LoVo (cell line): Measurements from ENCODE around the gene C2orf92.

Experiments
- DNase-seq: peaks from one replicate; pipeline ENCODE4 v3.0.0-alpha.2; 2016; ENCODE audit warnings: low spot score

Gene C2orf92

DNA sequence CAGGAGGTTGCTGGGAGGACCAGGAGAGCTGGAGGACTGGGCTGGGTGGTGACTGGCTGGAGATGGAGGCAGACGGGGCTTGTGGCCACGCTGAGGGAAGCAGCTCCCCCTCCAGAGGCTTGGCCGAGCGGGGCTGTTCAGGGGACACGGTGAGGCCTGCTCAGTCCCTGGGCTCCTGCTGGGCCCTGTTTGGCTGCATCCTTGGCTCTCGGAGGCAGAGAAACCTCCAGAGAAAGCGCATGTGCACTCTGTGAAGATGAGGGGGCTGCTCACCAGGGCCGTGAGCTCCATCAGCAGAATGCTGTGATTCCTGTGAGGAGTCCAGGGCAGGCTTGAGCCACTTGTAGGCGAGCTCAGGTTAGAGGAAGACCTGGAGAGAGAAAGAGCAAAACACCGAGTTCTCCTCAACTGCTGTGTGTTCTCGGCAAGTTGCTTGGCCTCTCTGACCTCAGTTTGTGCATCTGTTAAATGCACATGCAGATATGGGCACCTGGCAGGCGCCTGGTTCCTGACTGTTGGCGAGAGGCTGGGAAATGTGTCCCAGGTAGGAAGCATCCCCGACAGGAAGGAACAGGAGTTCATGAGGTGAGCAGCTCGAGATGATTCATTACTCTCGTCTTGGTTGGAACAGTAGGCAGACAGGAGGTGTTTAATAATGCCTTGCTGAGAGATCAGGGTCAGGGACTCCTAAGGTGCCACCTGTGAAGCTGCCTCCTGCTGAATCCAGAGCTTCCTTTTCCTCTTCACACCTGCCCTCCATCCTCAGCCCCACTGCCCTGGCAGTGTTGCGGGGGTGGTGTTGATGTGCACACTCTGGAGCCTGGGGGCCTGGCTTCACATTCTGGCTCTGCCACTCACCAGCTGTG lies 44.8 kb downstream of the C2orf92 start:
- no peak for DNase-seq

DNA sequence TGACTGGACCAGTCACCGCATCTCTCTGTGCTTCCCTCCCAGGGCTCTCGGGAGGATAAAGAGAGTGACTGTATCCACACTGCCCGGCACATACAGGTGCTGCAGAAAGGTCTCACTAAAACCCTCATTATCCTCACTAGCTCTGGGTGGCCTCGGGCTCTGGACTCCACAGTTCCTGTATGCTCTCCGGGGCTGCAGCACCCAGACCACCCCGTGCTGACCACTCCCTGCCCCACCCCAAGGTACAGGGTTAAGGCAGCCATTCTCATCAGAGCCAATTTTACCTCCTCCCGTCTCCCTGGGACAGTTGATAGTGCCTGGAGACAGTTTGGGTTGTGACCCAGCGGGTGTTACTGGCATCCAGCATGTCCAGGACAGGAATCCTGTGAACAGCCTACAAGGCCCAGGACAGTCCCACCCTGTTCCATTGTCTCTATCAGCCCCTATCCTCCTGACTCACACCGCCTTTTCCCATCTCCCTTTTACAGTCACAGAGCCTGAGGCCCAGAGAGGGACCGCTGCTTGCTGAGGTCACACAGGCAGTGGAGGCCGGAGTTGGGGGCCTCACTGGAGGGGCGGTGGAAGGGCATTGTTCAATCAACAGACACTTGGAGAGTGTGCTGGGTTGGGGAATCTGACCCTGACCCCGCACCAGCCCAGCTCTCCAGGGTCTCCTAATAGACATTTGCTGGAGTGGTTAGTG lies 45.6 kb downstream of the C2orf92 start:
- DNase-seq, result no peak

DNA sequence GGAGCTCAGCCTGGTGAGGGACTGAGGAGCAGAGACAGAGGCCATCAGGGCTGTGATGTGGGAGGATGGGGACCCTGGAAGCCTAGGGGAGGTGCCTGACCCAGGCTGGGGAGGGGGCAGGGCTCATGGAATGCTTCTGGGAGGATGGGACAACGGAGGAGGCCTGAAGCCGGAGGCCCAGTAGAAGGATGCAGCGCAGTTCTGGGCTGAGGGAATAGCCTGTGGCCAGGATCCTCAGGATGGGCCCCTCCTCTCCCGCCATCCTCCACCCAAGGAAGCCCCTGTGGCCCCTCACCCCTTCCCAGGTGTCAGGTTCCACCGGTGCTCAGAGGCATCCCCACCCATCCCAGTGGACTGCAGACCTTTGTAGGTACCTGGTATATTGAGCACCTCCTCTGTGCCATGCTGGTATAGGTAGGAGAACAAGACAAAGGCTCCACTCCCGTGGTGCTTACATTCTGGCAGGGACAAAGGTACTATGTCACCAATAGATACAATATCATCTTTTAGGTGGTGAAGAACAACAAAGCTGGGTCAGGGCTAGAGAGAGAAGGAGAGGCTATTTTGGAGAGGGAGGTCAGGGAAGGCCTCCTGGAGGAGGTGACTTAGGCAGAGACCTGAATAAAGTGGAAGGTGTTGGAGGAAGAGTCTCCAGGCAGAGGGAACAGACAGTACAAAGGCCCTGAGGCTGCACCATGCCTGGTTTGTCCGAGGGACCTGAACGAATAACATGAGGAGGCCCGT lies 46.6 kb downstream of the C2orf92 start:
- no peak for DNase-seq

DNA sequence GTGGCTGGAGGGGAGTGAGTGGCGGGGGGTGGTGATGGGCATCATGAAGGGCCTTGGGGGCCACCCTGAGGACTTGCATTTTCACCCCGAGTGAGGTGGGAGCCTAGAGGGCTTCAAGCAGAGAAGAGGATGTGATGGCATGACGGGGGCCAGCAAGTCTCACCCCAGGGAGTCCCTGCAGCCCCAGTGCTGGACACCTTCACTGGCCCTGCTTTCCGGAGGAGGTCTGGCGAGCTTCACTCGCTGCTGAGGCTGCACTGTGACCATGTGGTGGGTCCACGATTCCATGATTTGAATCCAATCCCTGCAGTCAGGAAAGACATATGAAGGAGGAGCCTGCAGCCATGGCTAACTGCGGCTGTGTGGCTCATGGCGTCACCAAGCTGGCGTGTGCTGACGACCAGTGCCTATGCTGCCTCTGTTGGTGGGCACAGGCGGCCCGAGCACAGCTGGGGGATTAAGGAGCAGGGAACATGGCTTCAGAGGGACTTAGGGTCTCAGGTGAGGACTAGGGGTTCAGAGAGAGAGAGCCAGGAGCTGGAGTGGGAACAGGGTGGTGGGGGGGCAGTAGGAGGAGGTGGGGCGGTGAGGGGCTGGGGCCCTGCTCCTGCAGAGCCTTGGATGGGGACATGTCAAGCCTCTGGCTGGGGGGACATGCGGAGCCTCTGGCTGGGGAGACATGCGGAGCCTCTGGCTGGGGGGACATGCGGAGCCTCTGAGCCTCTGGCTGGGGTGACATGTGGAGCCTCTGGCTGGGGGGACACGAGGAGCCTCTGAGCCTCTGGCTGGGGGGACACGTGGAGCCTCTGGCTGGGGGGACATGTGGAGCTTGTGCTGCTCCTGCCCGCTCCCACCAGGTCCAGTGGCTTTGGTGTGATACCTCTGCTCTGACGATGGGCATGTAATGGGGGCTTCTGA lies 47.4 kb downstream of the C2orf92 start:
- no peak for DNase-seq

DNA sequence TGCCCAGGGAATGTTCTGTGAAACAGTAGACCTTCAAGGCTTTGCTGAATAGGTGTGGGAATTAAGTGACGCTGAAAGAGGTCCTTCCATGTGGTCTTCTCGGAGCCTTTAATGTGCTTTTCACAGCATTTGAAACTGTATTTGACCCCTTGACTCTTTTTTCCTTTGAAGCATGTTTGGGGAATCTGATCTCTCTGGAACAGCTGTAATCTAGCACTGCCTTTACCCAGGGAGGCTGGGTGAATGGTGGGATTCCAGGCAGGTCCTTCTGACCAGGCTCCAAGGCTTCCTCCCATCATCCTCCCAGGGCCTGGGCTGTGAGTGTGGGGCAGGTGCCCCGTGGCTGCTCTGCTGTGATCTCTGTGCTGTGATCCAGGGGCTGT lies 48.1 kb downstream of the C2orf92 start:
- DNase-seq, result no peak

DNA sequence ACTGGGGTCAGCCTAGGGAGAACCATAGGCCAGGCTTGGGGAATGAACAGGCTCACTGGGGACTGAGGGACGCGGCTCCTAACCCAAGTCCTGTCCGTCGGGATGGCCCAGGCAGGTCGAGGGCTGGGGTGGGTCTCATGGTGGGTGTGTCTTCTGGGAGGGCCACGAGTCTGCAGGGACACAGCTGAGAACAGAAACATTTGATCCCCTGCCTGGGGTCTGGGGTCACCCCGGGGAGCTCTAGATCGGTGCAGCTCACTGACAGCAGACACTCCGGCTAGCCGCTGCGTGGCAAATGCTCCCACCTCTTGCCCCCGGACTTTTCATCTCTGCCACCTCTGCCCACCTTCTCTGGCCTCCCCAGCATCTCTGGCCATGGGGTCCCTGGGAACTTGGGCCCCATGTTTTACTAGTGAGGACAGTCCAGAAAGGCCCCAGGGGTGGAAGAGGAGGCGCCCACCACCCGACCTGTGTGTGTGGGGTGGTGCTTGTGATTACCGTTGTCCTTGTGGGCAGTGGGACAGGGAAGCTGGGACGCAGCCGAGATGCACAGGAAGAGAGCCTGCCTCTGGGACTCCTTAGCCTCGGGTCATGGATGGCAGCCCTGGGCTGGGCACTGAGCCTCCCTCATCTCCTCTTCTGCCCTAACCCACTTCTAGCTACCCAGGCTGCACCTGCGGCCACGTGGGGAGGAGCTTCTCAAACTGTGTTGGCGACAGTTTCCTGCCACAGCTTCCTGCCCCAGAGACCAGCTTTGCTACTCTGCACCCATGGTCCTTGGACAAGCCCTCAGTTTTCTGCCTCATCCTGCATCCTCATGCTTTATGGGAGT lies 48.8 kb downstream of the C2orf92 start:
- no peak for DNase-seq

DNA sequence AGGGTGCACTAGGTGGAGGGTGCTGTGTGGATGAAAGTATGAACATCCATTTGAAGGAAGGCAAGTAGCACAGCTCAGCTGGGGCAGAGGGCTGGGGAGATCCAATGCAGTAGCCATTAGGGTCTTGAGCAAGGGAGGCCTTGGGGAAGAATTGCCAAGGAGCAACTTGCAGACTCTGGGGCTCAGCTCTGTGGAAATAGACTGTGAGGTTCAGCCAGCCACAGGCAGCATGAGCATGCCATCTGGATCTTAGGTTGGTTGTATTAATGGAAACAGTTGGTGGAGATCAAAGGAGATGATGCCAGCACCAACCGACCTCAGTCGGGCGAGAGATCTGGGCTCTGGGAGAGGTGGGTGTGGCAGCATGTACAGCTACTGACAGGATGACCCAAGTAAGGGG lies 49.4 kb downstream of the C2orf92 start:
- no peak for DNase-seq

DNA sequence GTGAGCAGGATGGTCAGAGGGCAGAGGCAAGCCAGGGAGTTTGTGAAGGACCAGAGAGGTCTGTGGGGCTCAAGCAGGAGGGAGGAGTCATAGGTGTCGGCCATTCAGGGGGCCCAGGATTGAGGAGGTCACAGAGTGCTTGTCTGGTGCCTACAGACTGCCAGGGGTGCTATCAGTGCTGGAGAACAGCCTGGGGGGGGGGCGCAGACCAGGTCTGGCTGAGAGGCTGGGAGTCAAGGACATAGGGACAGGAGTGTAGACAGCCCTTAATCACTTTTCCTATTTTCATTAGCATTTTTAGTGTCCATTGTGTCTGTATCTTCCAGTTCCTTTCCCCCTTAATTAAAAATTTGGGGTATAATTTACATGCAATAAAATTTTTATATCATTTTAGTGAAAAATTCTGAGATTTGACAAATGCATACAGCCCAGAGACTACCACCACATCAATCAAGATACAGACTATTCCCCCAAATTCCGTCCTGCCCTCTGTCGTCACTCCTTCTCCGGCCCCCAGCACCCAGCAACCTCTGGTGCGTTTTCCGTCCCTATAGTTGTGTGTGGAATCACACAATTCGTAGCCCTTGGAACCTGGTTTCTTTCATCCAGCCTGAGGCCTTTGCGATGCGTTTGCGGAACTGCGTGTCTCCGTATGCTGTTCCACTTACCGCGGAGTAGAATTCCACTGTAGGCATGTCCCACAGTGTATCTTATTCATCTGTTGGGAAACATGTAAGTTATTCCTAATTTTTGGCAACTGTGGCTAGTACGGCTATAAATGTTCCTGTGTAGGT lies 50.0 kb downstream of the C2orf92 start:
- DNase-seq, result no peak

DNA sequence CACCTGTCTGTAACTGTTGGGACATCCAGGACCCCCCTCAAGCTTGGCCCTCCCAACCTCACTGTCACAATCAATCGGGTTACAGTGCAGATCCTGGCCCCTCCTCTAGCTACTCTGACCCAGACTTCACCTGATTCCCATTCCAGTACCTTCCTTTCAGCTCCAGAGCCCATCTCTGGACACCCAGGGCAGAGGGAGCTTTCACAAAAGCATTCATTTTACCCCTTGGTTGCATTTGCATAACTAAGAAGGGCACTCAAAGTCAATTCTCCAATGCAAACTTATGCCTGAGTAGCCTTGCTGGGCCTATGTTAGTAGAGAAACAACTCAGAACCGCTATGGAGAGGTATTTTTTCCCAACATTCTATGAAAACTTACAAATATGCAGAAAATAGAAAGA lies 51.2 kb downstream of the C2orf92 start:
- DNase-seq, result no peak

DNA sequence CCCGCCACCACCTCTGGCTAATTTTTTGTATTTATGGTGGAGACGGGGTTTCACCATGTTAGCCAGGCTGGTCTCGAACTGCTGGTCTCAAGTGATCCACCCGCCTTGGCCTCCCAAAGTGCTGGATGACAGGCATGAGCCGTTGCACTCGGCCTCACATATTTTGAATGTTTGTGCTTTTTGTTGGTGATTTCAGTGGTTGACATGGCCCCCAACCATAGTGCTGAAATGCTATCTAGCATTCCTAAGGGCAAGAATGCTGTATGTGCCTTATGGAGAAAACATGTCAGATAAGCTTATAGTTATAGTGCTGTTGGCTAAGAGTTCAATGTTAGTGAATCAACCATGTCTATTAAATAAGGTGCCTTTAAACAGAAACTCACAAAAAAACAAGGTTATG lies 52.7 kb downstream of the C2orf92 start:
- DNase-seq, result no peak

DNA sequence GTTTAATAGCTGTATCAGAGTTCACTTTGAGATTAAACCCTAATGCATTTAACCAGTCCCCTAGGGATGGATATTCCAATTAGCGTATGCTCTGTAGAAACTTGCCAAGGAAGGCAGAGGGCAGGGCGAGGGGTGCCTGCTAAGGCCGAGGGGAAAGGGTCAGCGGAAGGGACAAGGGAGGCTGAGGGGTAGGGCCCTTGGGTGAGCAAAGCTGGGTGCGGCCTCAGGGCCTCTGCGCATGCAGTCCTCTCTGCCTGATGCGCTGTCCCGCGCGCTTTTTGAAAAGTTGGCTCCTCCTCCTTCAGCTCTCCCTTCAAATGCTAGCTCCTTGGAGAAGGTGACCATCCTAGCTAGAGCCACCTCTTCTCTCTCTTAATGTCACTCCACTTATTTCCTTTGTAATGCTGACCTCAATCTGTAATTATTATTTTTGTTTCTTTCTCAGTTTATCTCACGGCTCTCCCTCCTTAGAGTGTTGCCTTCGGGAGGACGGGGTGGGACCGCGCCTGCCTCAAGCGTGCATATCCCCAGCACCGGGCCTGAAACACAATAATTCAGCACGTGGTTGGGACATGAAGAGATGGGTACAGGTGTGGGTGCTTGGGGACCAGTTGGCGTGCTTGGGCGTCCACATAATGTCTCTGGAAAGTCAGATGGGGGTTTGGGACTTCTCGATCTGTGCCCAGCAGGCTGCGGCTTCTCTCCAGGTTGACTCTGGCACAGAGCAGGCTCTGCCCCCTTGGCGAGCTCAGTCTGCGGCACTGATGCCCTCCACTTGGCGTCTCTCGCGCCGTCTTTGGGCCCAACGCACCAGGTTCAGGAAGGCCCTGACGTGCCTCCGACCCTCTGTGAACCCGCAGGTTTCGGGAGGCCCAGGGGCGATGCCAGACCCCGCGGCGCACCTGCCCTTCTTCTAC lies 53.9 kb downstream of the C2orf92 start:
- no peak for DNase-seq

DNA sequence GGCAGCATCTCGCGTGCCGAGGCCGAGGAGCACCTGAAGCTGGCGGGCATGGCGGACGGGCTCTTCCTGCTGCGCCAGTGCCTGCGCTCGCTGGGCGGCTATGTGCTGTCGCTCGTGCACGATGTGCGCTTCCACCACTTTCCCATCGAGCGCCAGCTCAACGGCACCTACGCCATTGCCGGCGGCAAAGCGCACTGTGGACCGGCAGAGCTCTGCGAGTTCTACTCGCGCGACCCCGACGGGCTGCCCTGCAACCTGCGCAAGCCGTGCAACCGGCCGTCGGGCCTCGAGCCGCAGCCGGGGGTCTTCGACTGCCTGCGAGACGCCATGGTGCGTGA lies 54.5 kb downstream of the C2orf92 start:
- DNase-seq, result no peak

DNA sequence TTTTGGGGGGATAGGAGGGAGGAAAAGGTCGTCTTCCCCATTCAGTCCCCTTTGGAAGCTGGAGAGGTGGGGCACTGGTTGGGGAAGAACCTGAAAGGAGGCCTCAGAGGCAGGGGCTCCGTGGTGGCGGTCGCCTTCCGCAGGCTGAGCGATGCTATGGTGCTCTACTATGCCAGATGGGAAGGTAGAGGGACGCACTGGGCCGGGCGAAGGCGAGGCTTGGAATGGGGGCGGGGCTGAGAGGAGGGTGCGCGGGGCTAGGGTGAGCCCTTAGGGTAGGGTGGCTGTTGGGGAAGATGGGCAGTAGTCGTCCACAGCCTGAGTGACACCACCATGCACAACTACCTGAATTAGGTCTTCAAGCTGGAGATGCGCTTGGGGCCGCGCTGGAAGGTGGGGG lies 55.0 kb downstream of the C2orf92 start:
- DNase-seq, result no peak

DNA sequence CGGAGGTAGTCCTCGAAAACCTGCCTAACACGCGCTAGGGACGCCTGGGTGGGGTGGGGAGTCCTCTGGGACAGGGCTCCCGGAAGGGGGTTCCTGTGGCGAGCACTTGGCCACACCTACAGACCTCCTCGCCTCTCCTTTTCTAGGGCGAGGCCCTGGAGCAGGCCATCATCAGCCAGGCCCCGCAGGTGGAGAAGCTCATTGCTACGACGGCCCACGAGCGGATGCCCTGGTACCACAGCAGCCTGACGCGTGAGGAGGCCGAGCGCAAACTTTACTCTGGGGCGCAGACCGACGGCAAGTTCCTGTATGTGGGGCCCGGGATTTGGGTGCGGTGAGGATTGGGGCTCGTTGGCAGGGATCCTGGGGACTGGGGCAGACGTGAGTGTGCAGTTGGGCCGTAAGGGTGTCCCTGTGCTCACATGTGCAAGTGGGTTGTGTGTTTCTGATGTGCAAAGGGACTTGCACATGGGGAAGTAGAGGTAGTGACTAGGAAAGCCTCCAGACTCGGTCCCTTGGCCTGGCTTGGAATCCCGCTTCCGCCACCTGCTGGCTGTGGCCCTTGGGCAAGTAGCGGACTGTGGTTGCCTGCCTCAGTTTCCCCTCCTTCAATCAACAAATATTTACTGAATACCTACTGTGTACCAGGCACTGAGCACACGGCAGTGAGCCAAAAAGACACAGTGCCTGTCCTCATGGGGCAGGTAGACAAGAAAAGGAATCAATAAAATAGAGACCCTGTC lies 55.6 kb downstream of the C2orf92 start:
- DNase-seq, result no peak

DNA sequence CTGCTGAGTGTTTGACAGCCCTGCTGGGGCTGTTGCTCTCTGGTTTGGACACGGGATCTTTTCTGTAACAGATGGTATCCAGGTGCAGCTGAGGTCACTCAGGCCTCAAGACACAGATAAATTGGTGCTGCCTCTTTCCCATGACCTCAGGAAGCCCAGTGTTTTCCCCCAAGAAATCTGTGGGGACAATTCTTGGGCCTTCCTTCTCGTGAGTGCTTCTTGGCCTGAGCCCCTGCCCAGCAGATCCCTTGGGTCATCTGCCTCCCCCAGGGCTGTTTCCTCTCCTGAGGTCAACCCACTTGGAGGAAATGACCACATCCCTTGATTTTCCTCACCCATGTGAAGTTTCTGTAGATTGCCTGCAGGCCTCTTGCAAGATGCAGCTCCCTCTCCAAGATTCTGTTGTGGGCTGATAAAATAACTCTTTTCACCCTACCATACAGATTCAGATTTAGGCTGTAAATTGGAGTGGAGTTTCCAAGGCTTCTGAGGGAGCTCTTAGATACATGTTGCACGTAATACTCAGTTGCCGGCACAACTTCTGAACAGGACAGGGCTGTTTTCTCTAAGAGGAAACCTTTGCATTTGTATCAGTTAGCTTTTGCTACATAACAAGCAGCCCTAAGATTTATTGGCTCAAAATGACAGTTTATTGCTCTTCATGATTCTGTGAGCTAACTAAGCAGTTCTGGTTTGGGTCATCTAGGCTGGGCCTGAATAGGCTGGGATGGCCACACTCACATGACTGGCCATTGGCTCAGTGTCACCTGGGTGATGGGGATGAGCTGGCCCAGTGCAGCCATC lies 57.0 kb downstream of the C2orf92 start:
- DNase-seq, result no peak

DNA sequence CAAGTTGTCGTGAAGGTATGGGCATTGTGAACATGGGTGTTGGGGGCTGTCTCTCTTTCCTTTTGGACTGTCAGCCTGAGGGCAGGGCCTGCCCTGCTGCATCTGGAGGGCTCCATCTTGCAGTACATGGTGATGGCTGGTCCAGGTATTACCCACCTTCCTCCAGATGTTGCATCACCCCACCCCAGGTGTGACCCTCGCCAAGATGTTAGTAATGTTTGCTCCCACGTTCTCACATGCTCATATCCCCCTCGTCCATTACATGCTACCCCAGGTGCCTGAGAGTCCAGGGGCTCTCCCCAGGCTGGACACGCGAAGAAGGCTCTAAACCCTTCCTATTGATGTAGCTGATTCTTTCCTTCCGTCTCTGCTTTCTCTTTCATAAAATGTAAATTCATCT lies 57.8 kb downstream of the C2orf92 start:
- no peak for DNase-seq

DNA sequence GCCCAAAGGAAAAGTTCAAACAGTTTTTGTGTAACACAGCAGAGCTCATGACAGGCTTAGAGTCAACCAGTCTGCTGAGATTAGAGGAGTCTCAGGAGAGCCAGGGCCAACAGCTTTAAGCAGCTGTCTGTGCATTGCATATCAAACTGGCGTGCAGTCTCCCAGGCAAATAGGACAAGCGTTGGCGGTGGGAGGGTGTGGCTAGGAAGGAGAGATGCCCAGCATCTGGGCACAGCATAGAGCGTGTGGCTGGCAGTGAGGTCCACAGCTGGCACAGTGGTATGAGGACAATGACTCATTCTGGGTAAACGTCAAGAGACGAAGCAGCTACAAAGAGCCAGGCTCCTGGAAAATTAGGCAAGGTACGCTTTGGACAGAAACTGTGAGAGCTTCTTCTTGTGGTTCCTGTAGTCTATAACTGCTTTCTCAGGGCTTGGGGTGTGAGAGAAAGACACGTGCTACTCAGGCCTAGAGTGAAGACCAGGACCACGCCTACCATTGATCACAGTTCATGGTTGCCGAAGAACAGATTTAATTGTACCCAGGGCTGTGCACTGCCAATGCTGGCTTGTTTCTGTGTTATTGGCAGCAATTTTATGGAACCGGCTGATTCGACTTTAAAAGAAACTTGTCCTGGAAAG lies 58.7 kb downstream of the C2orf92 start:
- DNase-seq, result no peak
